Prostate gland (tissue), 2 donors: Measurements from ENCODE around the gene GPX3. TPM values are rescaled to one million over a fixed set of nuclear protein-coding genes. Genes with fewer than 3 reads are reported as not detected.

ENCODE experiments used
- DNase-seq: peaks from one replicate; pipeline ENCODE4 v3.0.0-alpha.2; 2019; ENCODE audit warnings: low spot score
- H3K27ac ChIP-seq, 2 donors: fragments of 200-600 bp; sonication (generic); 2 replicates each; pipeline ENCODE4 v1.5.1; 2017 to 2019
- H3K27me3 ChIP-seq: fragments of 200-600 bp; sonication (generic); replicated peaks from 2 replicates; pipeline ENCODE4 v1.5.1; 2019; ENCODE audit not compliant: insufficient read depth
- H3K36me3 ChIP-seq, 2 donors: fragments of 200-600 bp; sonication (generic); 1 replicate in 1 of 2; 2 replicates in 1 of 2; pipeline versions ENCODE4 v1.5.1 to v1.8.1; 2017 to 2019
- H3K4me1 ChIP-seq: fragments of 200-600 bp; sonication (generic); replicated peaks from 2 replicates; pipeline ENCODE4 v1.5.1; 2019
- H3K4me3 ChIP-seq, 2 donors: fragments of 200-600 bp; sonication (generic); 2 replicates each; pipeline ENCODE4 v1.5.1; 2017 to 2019
- H3K9me3 ChIP-seq: fragments of 200-600 bp; sonication (generic); 2 replicates; pipeline ENCODE4 v1.5.1; 2017
- CTCF ChIP-seq, 4 experiments: fragments of 200-600 bp in 2 of 4; fragments of 450-650 bp in 2 of 4; sonication (generic) in 2 of 4; IDR thresholded peaks; 1 replicate in 3 of 4; 2 replicates in 1 of 4; pipeline ENCODE4 v1.5.1; 2016 to 2019; ENCODE audit warnings: antibody characterized with exemption in 4 of 4, mild to moderate bottlenecking in 2 of 4, moderate library complexity in 2 of 4
- POLR2A ChIP-seq: fragments of 450-650 bp; IDR thresholded peaks from one replicate; pipeline ENCODE4 v1.6.1; 2016; ENCODE audit warnings: antibody characterized with exemption, mild to moderate bottlenecking
- POLR2AphosphoS5 ChIP-seq: sonication (generic); formaldehyde crosslinking; IDR thresholded peaks from one replicate; pipeline ENCODE4 v1.6.1; 2017; ENCODE audit warnings: antibody characterized with exemption
- WGBS: methylation state at CpG from one replicate; pipeline ENCODE4 v1.1.5; 2018; 5-methylcytosine and 5-hydroxymethylcytosine counted together
- intact Hi-C: fragments of 100-400 bp; cut with DNase I; formaldehyde crosslinking; loops from one replicate; pipeline ENCODE4 v1.14.2; 2022
- total RNA-seq, 2 donors: library from RNA; depleted of rRNA; stranded (reverse); fragments of >200 nt; gene quantifications; one replicate each; pipeline ENCODE4 v1.1.0, GENCODE V29; 2016

GPX3 gene
- total RNA-seq, 2 donors from 2014 or later, result 195 to 270 TPM

- TF ChIP-seq POLR2A, result no peak
- no peak for TF ChIP-seq POLR2AphosphoS5
- TF ChIP-seq CTCF (IDR thresholded peaks at IDR 0.05), result no peak
- no peak overlapping the region for H3K4me3 ChIP-seq
- no peaks in the 10 kb centered on the region for H3K9me3 ChIP-seq
- H3K27me3 ChIP-seq, result no peaks in the 10 kb centered on the region
- no peak overlapping the region for H3K27ac ChIP-seq
- WGBS, result 95% methylated on average over 2 of the region's 2 CpGs
- no peaks in the 10 kb centered on the region for H3K36me3 ChIP-seq
- no peak for DNase-seq
- H3K4me1 ChIP-seq, result peaks cover 17% of the 10 kb centered on the region
- intact Hi-C loops, result no loop called here
Measured at GRCh38 chr5:151019331-151019730, 1.1 kb upstream of the GPX3 start.

- TF ChIP-seq CTCF (IDR thresholded peaks at IDR 0.05), result no peak
- TF ChIP-seq POLR2A, result no peak
- TF ChIP-seq POLR2AphosphoS5, result no peak
- peaks cover 16% of the 10 kb centered on the region for H3K4me1 ChIP-seq
- H3K9me3 ChIP-seq, result no peaks in the 10 kb centered on the region
- no peaks in the 10 kb centered on the region for H3K27me3 ChIP-seq
- peak overlapping the region; percentile 66 to 69 for H3K4me3 ChIP-seq
- intact Hi-C loops, result loop anchor here (2.0 kb wide), 1 partner anchor 15 kb away; no protein-coding TSS in a partner anchor
- no peak for DNase-seq
- 93% methylated on average over 6 of the region's 6 CpGs for WGBS
- peak overlapping the region; percentile 84 to 86 for H3K27ac ChIP-seq
- no peaks in the 10 kb centered on the region for H3K36me3 ChIP-seq
Measured at GRCh38 chr5:151021746-151022145, 1.4 kb downstream of the GPX3 start.

GRCh38 chr5:151022511-151023018 is 2.2 kb downstream of the GPX3 start:
- DNase-seq, result no peak
- H3K4me3 ChIP-seq, result peak overlapping the region; percentile 6 to 69
- 79% methylated on average over 7 of the region's 7 CpGs for WGBS
- H3K27ac ChIP-seq, result peak overlapping the region; percentile 84 to 86
- no peaks in the 10 kb centered on the region for H3K36me3 ChIP-seq
- TF ChIP-seq POLR2A (no peak), CTCF (IDR thresholded peaks at IDR 0.05) (no peak), POLR2AphosphoS5 (no peak)
- intact Hi-C loops, result loop anchor here (2.0 kb wide), 1 partner anchor 16 kb away; no protein-coding TSS in a partner anchor
- H3K27me3 ChIP-seq, result no peaks in the 10 kb centered on the region
- H3K4me1 ChIP-seq, result peaks cover 16% of the 10 kb centered on the region
- no peaks in the 10 kb centered on the region for H3K9me3 ChIP-seq

GRCh38 chr5:151023047-151023615 is 2.7 kb downstream of the GPX3 start:
- peak; percentile 65 for DNase-seq
- intact Hi-C loops, result loop anchor here (2.0 kb wide), 1 partner anchor 16 kb away; no protein-coding TSS in a partner anchor
- Histone ChIP-seq H3K9me3 (no peaks in the 10 kb centered on the region), H3K27me3 (no peaks in the 10 kb centered on the region), H3K4me1 (peaks cover 16% of the 10 kb centered on the region), H3K27ac (peak overlapping the region; percentile 84 to 86), H3K4me3 (peak overlapping the region; percentile 6 to 69), H3K36me3 (peaks cover 0 to 2% of the 10 kb centered on the region in 2 donors)
- WGBS, result 74% methylated on average over 5 of the region's 5 CpGs
- TF ChIP-seq POLR2AphosphoS5, result no peak
- no peak for TF ChIP-seq CTCF (IDR thresholded peaks at IDR 0.05)
- no peak for TF ChIP-seq POLR2A

GRCh38 chr5:151023651-151024050 is 3.3 kb downstream of the GPX3 start:
- H3K4me1 ChIP-seq, result peaks cover 16% of the 10 kb centered on the region
- H3K36me3 ChIP-seq, result peaks cover 0 to 2% of the 10 kb centered on the region in 2 donors
- intact Hi-C loops, result loop anchor here (2.0 kb wide), 1 partner anchor 17 kb away; no protein-coding TSS in a partner anchor
- 46% methylated on average over 8 of the region's 8 CpGs for WGBS
- H3K27ac ChIP-seq, result peak overlapping the region; percentile 84 to 86
- no peaks in the 10 kb centered on the region for H3K9me3 ChIP-seq
- no peak for TF ChIP-seq CTCF (IDR thresholded peaks at IDR 0.05)
- TF ChIP-seq POLR2AphosphoS5, result peak; percentile 60
- TF ChIP-seq POLR2A, result no peak
- H3K27me3 ChIP-seq, result no peaks in the 10 kb centered on the region
- peak; percentile 75 for DNase-seq
- H3K4me3 ChIP-seq, result no peak overlapping the region
